Measurements from ENCODE around the gene MAGOH.
"Not testable (repeated sequence)": the region's sequence is repeated elsewhere in the genome, so short reads cannot be mapped to it uniquely, and the experiment has no call there.

Gene MAGOH

DNA sequence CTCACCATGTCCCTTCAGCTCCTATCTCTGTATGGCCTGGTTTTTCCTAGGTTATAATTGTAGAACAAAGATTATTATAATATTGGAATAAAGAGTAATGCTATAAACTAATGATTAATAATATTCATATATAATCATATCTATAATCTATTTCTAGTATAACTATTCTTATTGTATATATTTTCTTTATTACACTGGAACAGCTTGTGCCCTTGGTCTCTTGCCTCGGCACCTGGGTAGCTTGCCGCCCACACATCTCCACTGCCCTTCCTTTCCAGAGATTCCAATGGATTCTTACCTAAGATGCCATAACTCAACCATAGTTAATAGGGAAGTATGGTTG, 52.4 kb downstream of the MAGOH start:
- DNase-seq (ENCODE audit: low spot score), result not testable (repeated sequence)
- TF ChIP-seq, protein P1, sequence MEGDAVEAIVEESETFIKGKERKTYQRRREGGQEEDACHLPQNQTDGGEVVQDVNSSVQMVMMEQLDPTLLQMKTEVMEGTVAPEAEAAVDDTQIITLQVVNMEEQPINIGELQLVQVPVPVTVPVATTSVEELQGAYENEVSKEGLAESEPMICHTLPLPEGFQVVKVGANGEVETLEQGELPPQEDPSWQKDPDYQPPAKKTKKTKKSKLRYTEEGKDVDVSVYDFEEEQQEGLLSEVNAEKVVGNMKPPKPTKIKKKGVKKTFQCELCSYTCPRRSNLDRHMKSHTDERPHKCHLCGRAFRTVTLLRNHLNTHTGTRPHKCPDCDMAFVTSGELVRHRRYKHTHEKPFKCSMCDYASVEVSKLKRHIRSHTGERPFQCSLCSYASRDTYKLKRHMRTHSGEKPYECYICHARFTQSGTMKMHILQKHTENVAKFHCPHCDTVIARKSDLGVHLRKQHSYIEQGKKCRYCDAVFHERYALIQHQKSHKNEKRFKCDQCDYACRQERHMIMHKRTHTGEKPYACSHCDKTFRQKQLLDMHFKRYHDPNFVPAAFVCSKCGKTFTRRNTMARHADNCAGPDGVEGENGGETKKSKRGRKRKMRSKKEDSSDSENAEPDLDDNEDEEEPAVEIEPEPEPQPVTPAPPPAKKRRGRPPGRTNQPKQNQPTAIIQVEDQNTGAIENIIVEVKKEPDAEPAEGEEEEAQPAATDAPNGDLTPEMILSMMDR (IDR thresholded peaks at IDR 0.05; ENCODE audit: poor library complexity, severe bottlenecking), result peak; percentile 69

DNA sequence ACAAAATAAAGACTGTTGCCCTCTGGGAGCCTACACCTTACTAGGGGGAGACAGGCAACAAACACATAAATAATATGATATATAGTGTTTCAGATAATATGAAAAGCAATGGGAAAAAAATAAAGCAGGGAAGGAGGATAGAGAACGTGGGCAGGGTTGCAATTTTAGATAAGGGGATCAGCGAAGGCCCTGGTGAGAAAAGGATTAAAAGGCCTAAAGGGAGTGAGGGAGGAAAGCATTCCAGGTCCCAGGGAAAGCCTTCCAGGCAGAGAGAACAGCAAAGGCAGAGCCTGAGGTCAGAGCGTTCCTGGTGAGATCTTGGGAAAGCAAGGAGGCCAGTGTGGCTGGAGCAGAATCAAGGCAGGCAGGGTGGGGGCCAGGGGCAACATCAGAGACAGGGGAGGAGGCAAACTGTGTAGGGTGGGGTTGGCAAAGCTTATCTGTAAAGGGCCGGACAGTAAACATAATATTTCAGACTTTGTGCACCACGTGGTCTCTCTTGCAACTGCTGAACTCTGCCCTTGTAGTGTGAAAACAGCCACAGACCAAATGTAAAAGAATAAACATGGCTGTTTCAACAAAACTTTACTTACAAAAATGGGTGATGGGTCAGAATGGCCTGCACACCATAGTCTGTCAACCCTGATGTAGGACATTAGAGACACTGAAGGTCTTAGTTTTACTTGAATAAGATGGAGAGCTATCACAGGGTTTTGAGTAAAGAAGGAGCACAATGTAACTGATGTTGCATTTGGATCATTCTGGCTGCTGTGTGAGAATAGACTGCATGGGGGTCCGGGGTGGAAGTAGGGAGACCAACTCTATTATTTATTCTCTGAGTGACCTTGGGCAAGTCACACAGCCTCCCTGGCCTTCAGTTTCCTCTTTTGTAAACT, 55.0 kb downstream of the MAGOH start:
- ATAC-seq (ENCODE audit: low read depth) (no peak), DNase-seq (ENCODE audit: low spot score) (no peak)
- Histone ChIP-seq H3K9me3 (ENCODE audit: severe bottlenecking) (no peaks in the 10 kb centered on the region), H3K4me1 (ENCODE audit: insufficient read depth, poor library complexity, severe bottlenecking) (no peaks in the 10 kb centered on the region), H3K4me3 (ENCODE audit: severe bottlenecking) (no peak overlapping the region), H3K27ac (ENCODE audit: poor library complexity, severe bottlenecking) (no peak overlapping the region), H3K36me3 (ENCODE audit: low read depth) (no peaks in the 10 kb centered on the region), H3K27me3 (ENCODE audit: insufficient read depth, poor library complexity, severe bottlenecking) (no peaks in the 10 kb centered on the region)
- TF ChIP-seq, protein P1 (IDR thresholded peaks at IDR 0.05; ENCODE audit: poor library complexity, severe bottlenecking), result no peak

More for the DNA sequence above, 52.4 kb downstream of the MAGOH start:
- not testable (repeated sequence) for ATAC-seq (ENCODE audit: low read depth); H3K27ac ChIP-seq (ENCODE audit: poor library complexity, severe bottlenecking); H3K9me3 ChIP-seq (ENCODE audit: severe bottlenecking); H3K4me1 ChIP-seq (ENCODE audit: insufficient read depth, poor library complexity, severe bottlenecking); H3K4me3 ChIP-seq (ENCODE audit: severe bottlenecking); H3K36me3 ChIP-seq (ENCODE audit: low read depth); H3K27me3 ChIP-seq (ENCODE audit: insufficient read depth, poor library complexity, severe bottlenecking)

DNA sequence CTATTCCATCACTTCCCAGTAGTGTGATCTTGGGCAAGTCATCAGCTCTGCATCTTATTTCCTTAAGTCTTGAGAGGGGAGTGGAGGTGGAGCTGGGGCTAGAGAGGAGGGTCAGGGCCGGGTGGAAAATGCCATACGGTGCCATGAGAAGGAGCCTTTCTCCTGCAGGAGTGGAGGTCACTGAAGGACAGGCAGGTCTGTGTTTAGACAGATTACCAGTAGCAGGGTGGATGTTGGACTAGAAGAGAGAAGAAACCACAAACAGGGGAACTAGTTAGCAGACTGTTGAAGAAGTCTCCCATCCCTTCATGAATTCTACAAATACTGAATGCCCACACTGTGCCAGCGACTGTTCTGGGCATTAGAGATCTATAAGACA, 55.6 kb downstream of the MAGOH start:
- ATAC-seq (ENCODE audit: low read depth), result no peak
- Histone ChIP-seq H3K36me3 (ENCODE audit: low read depth) (no peaks in the 10 kb centered on the region), H3K27me3 (ENCODE audit: insufficient read depth, poor library complexity, severe bottlenecking) (no peaks in the 10 kb centered on the region), H3K27ac (ENCODE audit: poor library complexity, severe bottlenecking) (no peak overlapping the region), H3K4me3 (ENCODE audit: severe bottlenecking) (no peak overlapping the region), H3K9me3 (ENCODE audit: severe bottlenecking) (no peaks in the 10 kb centered on the region), H3K4me1 (ENCODE audit: insufficient read depth, poor library complexity, severe bottlenecking) (no peaks in the 10 kb centered on the region)
- TF ChIP-seq, protein P1 (IDR thresholded peaks at IDR 0.05; ENCODE audit: poor library complexity, severe bottlenecking), result no peak
- DNase-seq (ENCODE audit: low spot score), result no peak

DNA sequence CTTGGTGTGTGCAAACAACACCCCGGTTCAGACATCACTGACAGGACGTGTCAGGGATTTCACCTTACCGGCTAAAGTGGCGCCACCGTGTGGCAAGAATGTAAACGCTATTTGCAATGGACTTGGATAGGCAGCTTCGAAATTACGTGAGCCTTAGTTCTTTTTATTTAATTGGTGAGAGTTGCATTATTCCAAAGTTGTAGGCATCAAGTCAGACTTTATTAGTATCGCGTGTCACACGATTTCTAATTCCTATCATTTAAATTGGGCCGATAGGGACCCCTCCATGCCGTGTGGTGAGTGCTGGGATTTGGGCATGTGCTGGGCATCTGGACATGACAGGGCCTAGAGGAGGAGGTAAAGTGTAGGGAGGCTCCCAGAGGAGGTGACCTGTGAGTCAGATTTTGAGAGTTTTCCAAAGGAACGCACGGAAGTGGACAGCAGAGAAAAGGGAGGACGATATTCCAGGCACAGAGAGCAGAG, 56.2 kb downstream of the MAGOH start:
- Histone ChIP-seq H3K27me3 (ENCODE audit: insufficient read depth, poor library complexity, severe bottlenecking) (no peaks in the 10 kb centered on the region), H3K9me3 (ENCODE audit: severe bottlenecking) (no peaks in the 10 kb centered on the region), H3K4me3 (ENCODE audit: severe bottlenecking) (no peak overlapping the region), H3K27ac (ENCODE audit: poor library complexity, severe bottlenecking) (no peak overlapping the region), H3K36me3 (ENCODE audit: low read depth) (no peaks in the 10 kb centered on the region), H3K4me1 (ENCODE audit: insufficient read depth, poor library complexity, severe bottlenecking) (no peaks in the 10 kb centered on the region)
- ATAC-seq (ENCODE audit: low read depth) (peak; percentile 64; the same call in 2 of the 3 replicates), DNase-seq (ENCODE audit: low spot score) (no peak)
- TF ChIP-seq, protein P1 (IDR thresholded peaks at IDR 0.05; ENCODE audit: poor library complexity, severe bottlenecking), result peak; percentile 91

DNA sequence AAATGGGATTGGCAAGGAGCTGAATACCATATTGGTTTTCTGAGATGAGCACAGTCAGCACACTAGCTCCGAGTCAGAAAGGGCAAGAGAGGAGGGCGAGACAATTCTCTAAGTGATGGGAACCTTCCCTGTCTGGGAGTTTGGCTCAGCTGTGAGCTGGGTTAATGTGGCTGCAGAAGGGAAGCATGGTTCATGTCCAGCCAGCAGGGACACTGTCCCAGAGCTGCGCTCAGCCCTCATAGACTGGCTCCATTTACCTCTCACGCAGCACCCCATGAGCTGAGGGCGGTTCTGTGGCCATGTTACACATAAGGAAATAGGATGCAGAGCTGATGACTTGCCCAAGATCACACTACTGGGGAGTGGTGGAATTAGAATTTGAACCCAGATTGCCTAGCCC, 57.4 kb downstream of the MAGOH start:
- H3K27ac ChIP-seq (ENCODE audit: poor library complexity, severe bottlenecking), result no peak overlapping the region
- H3K4me3 ChIP-seq (ENCODE audit: severe bottlenecking), result no peak overlapping the region
- H3K9me3 ChIP-seq (ENCODE audit: severe bottlenecking), result no peaks in the 10 kb centered on the region
- H3K36me3 ChIP-seq (ENCODE audit: low read depth), result no peaks in the 10 kb centered on the region
- peaks cover 4% of the 10 kb centered on the region for H3K4me1 ChIP-seq (ENCODE audit: insufficient read depth, poor library complexity, severe bottlenecking)
- DNase-seq (ENCODE audit: low spot score) (no peak), ATAC-seq (ENCODE audit: low read depth) (no peak)
- TF ChIP-seq, protein P1 (IDR thresholded peaks at IDR 0.05; ENCODE audit: poor library complexity, severe bottlenecking), result no peak
- no peaks in the 10 kb centered on the region for H3K27me3 ChIP-seq (ENCODE audit: insufficient read depth, poor library complexity, severe bottlenecking)
